ENCODE results near the gene PDCD2L.
"Not testable (repeated sequence)": the region's sequence is repeated elsewhere in the genome, so short reads cannot be mapped to it uniquely, and the experiment has no call there.

Gene PDCD2L

GRCh38 chr19:34380639-34381241, 23.5 kb upstream of the PDCD2L start:
- Histone ChIP-seq H3K9ac (ENCODE audit: low read depth, low read length) (no peak overlapping the region), H3K4me2 (ENCODE audit: low read length) (no peak overlapping the region), H3K27me3 (ENCODE audit: control insufficient read depth, insufficient read depth, low read length) (no peaks in the 10 kb centered on the region), H3K9me3 (replicated peaks; ENCODE audit: low read length) (no peaks in the 10 kb centered on the region), H3K4me1 (ENCODE audit: control insufficient read depth, insufficient read depth, low read length) (no peaks in the 10 kb centered on the region), H3K36me3 (ENCODE audit: insufficient read depth, low read length) (peaks cover 79% of the 10 kb centered on the region), H3K4me3 (ENCODE audit: low read length) (no peak overlapping the region)

GRCh38 chr19:34381399-34382251, 22.6 kb upstream of the PDCD2L start:
- H3K27me3 ChIP-seq (ENCODE audit: control insufficient read depth, insufficient read depth, low read length): no peaks in the 10 kb centered on the region
- H3K9me3 ChIP-seq (replicated peaks; ENCODE audit: low read length): no peaks in the 10 kb centered on the region
- peaks cover 82% of the 10 kb centered on the region for H3K36me3 ChIP-seq (ENCODE audit: insufficient read depth, low read length)
- H3K9ac ChIP-seq (ENCODE audit: low read depth, low read length): no peak overlapping the region
- H3K4me1 ChIP-seq (ENCODE audit: control insufficient read depth, insufficient read depth, low read length): no peaks in the 10 kb centered on the region
- H3K4me3 ChIP-seq (ENCODE audit: low read length): no peak overlapping the region
- H3K4me2 ChIP-seq (ENCODE audit: low read length): no peak overlapping the region

GRCh38 chr19:34382471-34382870, 21.7 kb upstream of the PDCD2L start:
- Histone ChIP-seq H3K4me3 (ENCODE audit: low read length) (no peak overlapping the region), H3K9ac (ENCODE audit: low read depth, low read length) (no peak overlapping the region)

DNA sequence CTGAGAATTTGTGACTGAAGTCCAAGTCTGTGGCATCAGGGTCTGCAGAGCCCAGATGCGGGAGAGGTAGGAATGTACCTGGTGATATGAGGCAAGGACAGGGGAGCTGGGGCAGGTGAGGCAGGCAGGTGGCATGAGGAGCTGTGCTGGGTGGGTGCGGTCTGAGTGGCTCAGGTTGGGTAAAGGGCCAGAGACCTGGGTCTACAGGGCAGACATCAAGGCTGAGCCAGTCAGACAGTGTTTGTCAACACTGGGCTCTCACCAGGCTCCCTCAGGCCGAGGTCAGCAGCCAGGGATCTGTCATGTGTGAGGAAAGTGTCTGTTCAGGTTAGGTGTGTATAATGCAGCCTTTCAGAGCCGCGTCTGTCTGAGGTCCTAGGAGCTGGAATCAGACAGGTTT, 20.6 kb upstream of the PDCD2L start:
- H3K9me3 ChIP-seq (replicated peaks; ENCODE audit: low read length): no peaks in the 10 kb centered on the region
- H3K9ac ChIP-seq (ENCODE audit: low read depth, low read length): no peak overlapping the region
- H3K4me3 ChIP-seq (ENCODE audit: low read length): no peak overlapping the region
- H3K36me3 ChIP-seq (ENCODE audit: insufficient read depth, low read length): peaks cover 85% of the 10 kb centered on the region
- H3K4me2 ChIP-seq (ENCODE audit: low read length): no peak overlapping the region
- H3K4me1 ChIP-seq (ENCODE audit: control insufficient read depth, insufficient read depth, low read length): no peaks in the 10 kb centered on the region
- no peaks in the 10 kb centered on the region for H3K27me3 ChIP-seq (ENCODE audit: control insufficient read depth, insufficient read depth, low read length)

More at GRCh38 chr19:34382471-34382870, 21.7 kb upstream of the PDCD2L start:
- Histone ChIP-seq H3K4me1 (ENCODE audit: control insufficient read depth, insufficient read depth, low read length) (no peaks in the 10 kb centered on the region), H3K9me3 (replicated peaks; ENCODE audit: low read length) (no peaks in the 10 kb centered on the region), H3K36me3 (ENCODE audit: insufficient read depth, low read length) (peaks cover 88% of the 10 kb centered on the region), H3K4me2 (ENCODE audit: low read length) (no peak overlapping the region), H3K27me3 (ENCODE audit: control insufficient read depth, insufficient read depth, low read length) (no peaks in the 10 kb centered on the region)

DNA sequence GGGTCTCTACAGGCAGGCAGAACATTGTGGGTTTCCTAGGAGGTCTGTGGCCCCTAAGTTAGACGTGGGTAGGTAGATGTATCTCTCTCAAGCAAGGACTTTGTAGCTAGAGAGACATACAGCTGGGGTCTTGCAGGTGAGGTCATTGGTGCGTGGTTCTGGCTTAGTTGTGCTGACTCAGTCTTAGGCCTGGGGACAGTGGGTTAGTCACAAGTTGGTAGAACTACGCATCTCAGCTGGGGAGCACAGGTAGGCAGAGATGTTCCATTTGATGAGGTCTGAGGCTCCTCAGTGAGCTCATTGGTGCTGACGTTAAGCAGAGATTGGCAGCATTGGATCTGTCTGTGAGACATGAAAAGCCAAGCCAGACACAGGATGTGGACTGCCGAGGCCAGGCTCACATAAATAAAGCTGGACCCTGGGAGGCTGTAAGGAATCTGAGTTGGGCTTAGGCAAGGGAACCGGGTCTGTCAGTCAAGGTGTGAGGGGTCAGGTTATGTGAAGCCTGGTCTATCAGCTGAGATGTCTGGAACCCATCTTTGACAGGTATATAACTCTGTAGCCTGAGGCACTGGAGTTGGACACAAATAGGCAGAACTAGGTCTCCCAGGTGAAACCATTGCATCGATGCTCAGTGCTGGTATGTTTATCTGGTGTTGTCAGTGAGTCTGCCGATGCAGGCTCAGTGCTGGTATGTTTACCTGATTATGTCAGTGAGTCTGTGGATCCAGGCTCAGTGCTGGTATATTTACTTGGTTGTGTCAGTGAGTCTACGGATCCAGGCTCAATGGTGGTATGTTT, 17.4 kb upstream of the PDCD2L start:
- Histone ChIP-seq H3K9ac (ENCODE audit: low read depth, low read length) (no peak overlapping the region), H3K4me1 (ENCODE audit: control insufficient read depth, insufficient read depth, low read length) (no peaks in the 10 kb centered on the region), H3K27me3 (ENCODE audit: control insufficient read depth, insufficient read depth, low read length) (no peaks in the 10 kb centered on the region), H3K36me3 (ENCODE audit: insufficient read depth, low read length) (peaks cover 87% of the 10 kb centered on the region), H3K4me3 (ENCODE audit: low read length) (no peak overlapping the region), H3K9me3 (replicated peaks; ENCODE audit: low read length) (no peaks in the 10 kb centered on the region), H3K4me2 (ENCODE audit: low read length) (no peak overlapping the region)

GRCh38 chr19:34387446-34387810, 16.8 kb upstream of the PDCD2L start:
- Histone ChIP-seq H3K4me2 (ENCODE audit: low read length) (no peak overlapping the region), H3K9ac (ENCODE audit: low read depth, low read length) (no peak overlapping the region), H3K9me3 (replicated peaks; ENCODE audit: low read length) (no peaks in the 10 kb centered on the region), H3K36me3 (ENCODE audit: insufficient read depth, low read length) (peaks cover 87% of the 10 kb centered on the region), H3K27me3 (ENCODE audit: control insufficient read depth, insufficient read depth, low read length) (no peaks in the 10 kb centered on the region), H3K4me1 (ENCODE audit: control insufficient read depth, insufficient read depth, low read length) (peaks cover under 1% of the 10 kb centered on the region), H3K4me3 (ENCODE audit: low read length) (no peak overlapping the region)

DNA sequence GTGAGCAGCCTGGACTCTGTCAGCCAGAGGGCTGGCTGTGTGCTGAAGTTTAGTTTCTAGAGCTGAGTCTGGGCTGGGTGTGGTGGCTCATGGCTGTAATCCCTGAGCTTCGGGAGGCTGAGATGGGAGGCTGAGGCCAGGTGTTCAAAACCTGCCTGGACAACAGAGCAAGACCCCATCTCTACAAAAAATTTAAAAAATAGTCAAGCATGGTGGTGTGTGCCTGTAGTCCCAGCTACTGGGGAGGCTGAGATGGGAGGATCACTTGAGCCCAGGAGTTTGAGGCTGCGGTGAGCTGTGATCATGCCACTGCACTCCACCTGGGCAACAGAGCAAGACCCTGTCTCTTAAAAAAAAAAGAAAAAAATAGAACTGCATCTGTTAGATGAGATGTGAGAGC, 15.5 kb upstream of the PDCD2L start:
- not testable (repeated sequence) for H3K9ac ChIP-seq (ENCODE audit: low read depth, low read length); H3K4me2 ChIP-seq (ENCODE audit: low read length); H3K27me3 ChIP-seq (ENCODE audit: control insufficient read depth, insufficient read depth, low read length); H3K9me3 ChIP-seq (replicated peaks; ENCODE audit: low read length); H3K4me3 ChIP-seq (ENCODE audit: low read length)
- H3K36me3 ChIP-seq (ENCODE audit: insufficient read depth, low read length): peaks cover 86% of the 10 kb centered on the region
- H3K4me1 ChIP-seq (ENCODE audit: control insufficient read depth, insufficient read depth, low read length): peaks cover 13% of the 10 kb centered on the region

GRCh38 chr19:34391813-34392212, 12.4 kb upstream of the PDCD2L start:
- H3K9me3 ChIP-seq (replicated peaks; ENCODE audit: low read length): no peaks in the 10 kb centered on the region
- no peak overlapping the region for H3K4me2 ChIP-seq (ENCODE audit: low read length)
- no peak overlapping the region for H3K4me3 ChIP-seq (ENCODE audit: low read length)
- peaks cover 19% of the 10 kb centered on the region for H3K4me1 ChIP-seq (ENCODE audit: control insufficient read depth, insufficient read depth, low read length)
- H3K27me3 ChIP-seq (ENCODE audit: control insufficient read depth, insufficient read depth, low read length): no peaks in the 10 kb centered on the region
- H3K36me3 ChIP-seq (ENCODE audit: insufficient read depth, low read length): peaks cover 83% of the 10 kb centered on the region
- no peak overlapping the region for H3K9ac ChIP-seq (ENCODE audit: low read depth, low read length)

DNA sequence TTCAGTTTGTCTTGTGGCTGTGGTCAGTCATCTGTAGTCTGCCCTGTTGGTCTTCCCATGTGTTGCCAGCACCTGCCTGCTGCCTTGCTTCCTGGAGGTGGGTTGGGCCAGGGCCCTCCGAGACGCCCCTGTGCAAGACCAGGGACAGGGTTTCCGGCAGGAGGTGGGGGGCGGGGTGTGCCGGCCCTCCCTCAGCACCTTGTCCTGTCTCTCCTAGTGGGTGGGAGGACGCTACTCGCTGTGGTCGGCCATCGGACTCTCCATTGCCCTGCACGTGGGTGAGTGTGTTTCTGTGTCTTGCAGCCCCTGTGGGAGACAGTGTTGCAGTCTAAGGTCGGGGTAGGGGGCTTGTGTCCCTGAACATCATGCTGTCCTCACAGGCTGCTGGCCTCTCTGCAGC, 11.2 kb upstream of the PDCD2L start:
- Histone ChIP-seq H3K4me1 (ENCODE audit: control insufficient read depth, insufficient read depth, low read length) (peaks cover 19% of the 10 kb centered on the region), H3K4me2 (ENCODE audit: low read length) (peak overlapping the region; percentile 66), H3K9ac (ENCODE audit: low read depth, low read length) (no peak overlapping the region), H3K9me3 (replicated peaks; ENCODE audit: low read length) (no peaks in the 10 kb centered on the region), H3K27me3 (ENCODE audit: control insufficient read depth, insufficient read depth, low read length) (no peaks in the 10 kb centered on the region), H3K36me3 (ENCODE audit: insufficient read depth, low read length) (peaks cover 79% of the 10 kb centered on the region), H3K4me3 (ENCODE audit: low read length) (peak overlapping the region; percentile 53)

- Histone ChIP-seq H3K4me3 (ENCODE audit: low read length) (peak overlapping the region; percentile 53), H3K4me1 (ENCODE audit: control insufficient read depth, insufficient read depth, low read length) (peaks cover 19% of the 10 kb centered on the region), H3K36me3 (ENCODE audit: insufficient read depth, low read length) (peaks cover 79% of the 10 kb centered on the region), H3K9me3 (replicated peaks; ENCODE audit: low read length) (no peaks in the 10 kb centered on the region), H3K9ac (ENCODE audit: low read depth, low read length) (no peak overlapping the region), H3K4me2 (ENCODE audit: low read length) (peak overlapping the region; percentile 66), H3K27me3 (ENCODE audit: control insufficient read depth, insufficient read depth, low read length) (no peaks in the 10 kb centered on the region)
These were observed 10.6 kb upstream of the PDCD2L start for GRCh38 chr19:34393629-34394028.

- Histone ChIP-seq H3K9me3 (replicated peaks; ENCODE audit: low read length) (no peaks in the 10 kb centered on the region), H3K4me3 (ENCODE audit: low read length) (no peak overlapping the region), H3K4me1 (ENCODE audit: control insufficient read depth, insufficient read depth, low read length) (peaks cover 14% of the 10 kb centered on the region), H3K27me3 (ENCODE audit: control insufficient read depth, insufficient read depth, low read length) (no peaks in the 10 kb centered on the region), H3K36me3 (ENCODE audit: insufficient read depth, low read length) (peaks cover 57% of the 10 kb centered on the region), H3K9ac (ENCODE audit: low read depth, low read length) (no peak overlapping the region), H3K4me2 (ENCODE audit: low read length) (no peak overlapping the region)
These were observed 6.3 kb upstream of the PDCD2L start for GRCh38 chr19:34397853-34398252.

All from skeletal muscle satellite cell (primary cell).